Measurements from ENCODE around the gene C9orf50.

The C9orf50 gene, protein sequence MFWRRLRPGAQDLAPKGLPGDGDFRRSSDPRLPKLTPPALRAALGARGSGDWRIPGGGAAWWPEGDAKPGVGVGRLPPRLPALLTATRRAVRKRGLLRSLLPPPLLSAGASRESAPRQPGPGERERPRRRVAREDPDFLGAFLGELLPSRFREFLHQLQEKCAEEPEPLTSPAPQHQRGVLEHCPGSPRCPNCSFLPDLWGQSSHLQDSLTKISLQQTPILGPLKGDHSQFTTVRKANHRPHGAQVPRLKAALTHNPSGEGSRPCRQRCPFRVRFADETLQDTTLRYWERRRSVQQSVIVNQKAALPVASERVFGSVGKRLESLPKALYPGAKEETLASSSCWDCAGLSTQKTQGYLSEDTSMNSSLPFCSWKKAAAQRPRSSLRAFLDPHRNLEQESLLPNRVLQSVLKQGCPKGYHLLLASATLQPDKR

DNA sequence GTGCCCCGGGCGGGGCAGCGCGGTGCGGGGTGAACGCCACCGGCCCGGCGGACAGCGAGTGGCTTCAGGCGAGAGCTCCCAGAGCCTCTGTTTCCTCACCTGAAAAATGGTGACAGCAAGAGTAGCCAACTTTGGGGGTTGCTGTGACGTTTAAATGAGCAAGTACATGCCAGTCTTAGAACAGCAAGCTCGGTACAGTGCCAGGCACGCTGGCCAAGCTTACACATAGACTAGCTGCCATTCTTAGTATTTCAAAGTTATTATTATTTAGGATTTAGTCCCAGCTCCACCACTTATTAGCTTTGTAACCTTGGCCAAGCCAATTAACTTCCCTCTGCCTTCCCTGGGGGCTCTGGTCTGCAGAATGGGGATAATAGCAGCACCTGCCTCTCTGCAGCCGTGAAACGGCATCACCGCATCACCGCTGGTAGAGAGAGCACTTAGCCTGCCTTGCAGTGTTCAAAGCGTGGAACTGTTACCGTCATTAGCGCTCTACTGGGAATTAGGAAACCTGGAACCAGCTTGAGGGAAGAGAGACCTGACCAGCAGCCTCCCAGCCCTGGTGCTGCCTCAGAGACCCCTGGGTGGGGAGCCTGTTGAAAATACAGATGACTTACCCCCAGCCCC, at the start of gene C9orf50:
C9orf50 (minus strand) TSS at position 433 of the 627 bp plus-strand sequence. CDS start 527 bp downstream, outside the sequence.
- H3K4me3 ChIP-seq (ENCODE audit: low read depth, low read length) = peak within 1 kb of the TSS; percentile 42

GRCh38 chr9:129669946-129670345, 49.0 kb upstream of the C9orf50 start:
- Histone ChIP-seq H3K9me3 (ENCODE audit: severe bottlenecking) (no peaks in the 10 kb centered on the region), H3K27me3 (ENCODE audit: insufficient read depth, low read depth, severe bottlenecking) (no peaks in the 10 kb centered on the region), H3K27ac (no peak overlapping the region), H3K4me3 (ENCODE audit: low read depth, low read length) (no peak overlapping the region), H3K36me3 (no peaks in the 10 kb centered on the region)
- no peak for DNase-seq
- no peak for TF ChIP-seq CTCF (IDR thresholded peaks at IDR 0.05; ENCODE audit: low read depth, low read length)

More for the DNA sequence above, at the start of gene C9orf50:
- Histone ChIP-seq H3K9me3 (ENCODE audit: severe bottlenecking) (no peaks in the 10 kb centered on the region), H3K36me3 (no peaks in the 10 kb centered on the region), H3K27ac (no peak within 1 kb of the TSS), H3K27me3 (ENCODE audit: insufficient read depth, low read depth, severe bottlenecking) (peaks cover 3% of the 10 kb centered on the region)
- no peak for TF ChIP-seq CTCF (IDR thresholded peaks at IDR 0.05; ENCODE audit: low read depth, low read length)
- no peak for DNase-seq

- TF ChIP-seq CTCF (IDR thresholded peaks at IDR 0.05; ENCODE audit: low read depth, low read length) = no peak
- no peaks in the 10 kb centered on the region for H3K27me3 ChIP-seq (ENCODE audit: insufficient read depth, low read depth, severe bottlenecking)
- no peak overlapping the region for H3K4me3 ChIP-seq (ENCODE audit: low read depth, low read length)
- no peak overlapping the region for H3K27ac ChIP-seq
- H3K36me3 ChIP-seq = no peaks in the 10 kb centered on the region
- no peak for DNase-seq
- no peaks in the 10 kb centered on the region for H3K9me3 ChIP-seq (ENCODE audit: severe bottlenecking)
Observed at GRCh38 chr9:129669141-129669718, 48.3 kb upstream of the C9orf50 start.

DNA sequence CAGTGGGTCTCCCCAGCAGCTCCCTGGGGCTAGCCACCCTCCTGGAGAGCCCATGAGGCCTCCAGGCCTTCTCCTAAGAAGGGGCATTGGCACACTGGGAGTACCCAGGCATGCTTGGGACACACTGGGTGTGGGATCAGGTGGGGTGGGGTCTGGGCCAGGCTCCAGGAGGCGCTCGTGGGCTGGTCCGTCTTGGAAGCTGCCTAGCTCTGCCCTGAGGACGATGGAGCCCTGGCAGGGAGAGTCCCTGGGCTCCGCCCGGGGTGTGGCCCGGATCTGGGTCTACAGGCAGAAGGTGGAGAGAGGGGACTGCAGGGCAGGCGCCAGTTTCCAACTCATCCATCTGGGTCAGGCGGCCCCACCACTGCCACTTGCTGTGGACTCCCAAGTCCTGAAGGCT, 46.9 kb upstream of the C9orf50 start:
- no peak for DNase-seq
- H3K36me3 ChIP-seq = no peaks in the 10 kb centered on the region
- no peak for TF ChIP-seq CTCF (IDR thresholded peaks at IDR 0.05; ENCODE audit: low read depth, low read length)
- H3K27ac ChIP-seq = no peak overlapping the region
- no peak overlapping the region for H3K4me3 ChIP-seq (ENCODE audit: low read depth, low read length)
- no peaks in the 10 kb centered on the region for H3K27me3 ChIP-seq (ENCODE audit: insufficient read depth, low read depth, severe bottlenecking)
- no peaks in the 10 kb centered on the region for H3K9me3 ChIP-seq (ENCODE audit: severe bottlenecking)

GRCh38 chr9:129667378-129667777, 46.5 kb upstream of the C9orf50 start:
- TF ChIP-seq CTCF (IDR thresholded peaks at IDR 0.05; ENCODE audit: low read depth, low read length) = no peak

More at GRCh38 chr9:129667378-129667777, 46.5 kb upstream of the C9orf50 start:
- no peak overlapping the region for H3K4me3 ChIP-seq (ENCODE audit: low read depth, low read length)
- H3K27ac ChIP-seq = no peak overlapping the region
- no peak for DNase-seq
- no peaks in the 10 kb centered on the region for H3K36me3 ChIP-seq
- no peaks in the 10 kb centered on the region for H3K27me3 ChIP-seq (ENCODE audit: insufficient read depth, low read depth, severe bottlenecking)
- H3K9me3 ChIP-seq (ENCODE audit: severe bottlenecking) = no peaks in the 10 kb centered on the region

Data from WERI-Rb-1 (cell line).